ENCODE results near the gene XPO5. TPM values are rescaled to one million over a fixed set of nuclear protein-coding genes. Genes with fewer than 3 reads are reported as not detected.

Gene XPO5
- total and polyA plus RNA-seq, 2 experiments from 2014 or later: 18.8 to 27.6 TPM

GRCh38 chr6:43494766-43495165 is 81.1 kb downstream of the XPO5 start:
- H2AFZ ChIP-seq: no peak overlapping the region
- H3K27ac ChIP-seq: no peak overlapping the region
- no peak for DNase-seq
- H3K4me1 ChIP-seq (ENCODE audit: insufficient read depth): peaks cover 59% of the 10 kb centered on the region
- no peak overlapping the region for H3K9ac ChIP-seq
- H3K36me3 ChIP-seq (ENCODE audit: low read depth): peaks cover 12% of the 10 kb centered on the region
- peaks cover 19% of the 10 kb centered on the region for H3F3A ChIP-seq (ENCODE audit: insufficient read depth)
- no peaks in the 10 kb centered on the region for H3K9me2 ChIP-seq (ENCODE audit: insufficient read depth)
- peaks cover 38% of the 10 kb centered on the region for H3K79me2 ChIP-seq (ENCODE audit: insufficient read depth)
- WGBS, 2 experiments (ENCODE audit: low coverage in 1 of 2, low lambda C conversion rate in 2 of 2, missing lambda C conversion rate in 2 of 2): 69 to 71% methylated on average over 4 of the region's 4 CpGs
- H4K20me1 ChIP-seq (ENCODE audit: insufficient read depth): no peaks in the 10 kb centered on the region
- TF ChIP-seq EZH2phosphoT487 (IDR thresholded peaks at IDR 0.05; ENCODE audit: insufficient read depth, low read depth): no peak
- no peak for TF ChIP-seq EZH2 (IDR thresholded peaks at IDR 0.05; ENCODE audit: insufficient read depth, poor library complexity, severe bottlenecking)
- H3K27me3 ChIP-seq (replicated peaks; ENCODE audit: insufficient read depth): no peaks in the 10 kb centered on the region
- no peak overlapping the region for H3K4me2 ChIP-seq (ENCODE audit: unreplicated experiment)
- no peaks in the 10 kb centered on the region for H3K9me3 ChIP-seq (ENCODE audit: low read depth)
- H3K4me3 ChIP-seq: no peak overlapping the region
- in situ Hi-C loops (cut with MboI): no loop called here

DNA sequence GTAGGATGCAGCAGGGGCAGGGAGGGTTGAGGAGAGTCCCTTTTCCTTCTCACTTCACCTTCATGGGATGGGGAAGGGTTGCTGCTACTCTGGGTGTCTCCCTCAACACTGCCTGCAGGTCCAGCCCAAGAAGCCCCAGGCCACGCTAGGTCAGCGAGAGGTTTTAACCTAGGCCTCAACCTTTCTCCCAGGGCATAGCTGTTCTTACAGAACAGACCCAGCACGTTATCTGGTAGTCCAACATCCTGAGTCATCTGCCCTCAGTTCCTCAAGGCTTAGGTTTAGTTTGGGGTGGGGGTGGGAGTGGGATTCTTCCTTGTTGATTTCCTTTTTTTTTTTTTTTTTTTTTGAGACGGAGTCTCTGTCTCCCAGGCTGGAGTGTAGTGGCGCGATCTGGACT is 81.5 kb downstream of the XPO5 start:
- Histone ChIP-seq H3K4me2 (ENCODE audit: unreplicated experiment) (no peak overlapping the region), H3K27me3 (replicated peaks; ENCODE audit: insufficient read depth) (no peaks in the 10 kb centered on the region), H3K79me2 (ENCODE audit: insufficient read depth) (peaks cover 38% of the 10 kb centered on the region), H3F3A (ENCODE audit: insufficient read depth) (peaks cover 19% of the 10 kb centered on the region), H3K9me3 (ENCODE audit: low read depth) (no peaks in the 10 kb centered on the region), H3K9ac (no peak overlapping the region), H3K4me1 (ENCODE audit: insufficient read depth) (peaks cover 61% of the 10 kb centered on the region), H3K27ac (no peak overlapping the region), H2AFZ (no peak overlapping the region), H3K4me3 (no peak overlapping the region), H3K9me2 (ENCODE audit: insufficient read depth) (no peaks in the 10 kb centered on the region), H4K20me1 (ENCODE audit: insufficient read depth) (no peaks in the 10 kb centered on the region), H3K36me3 (ENCODE audit: low read depth) (peaks cover 8% of the 10 kb centered on the region; the same call in 1 of the 2 replicates)
- no peak for DNase-seq
- WGBS, 2 experiments (ENCODE audit: low coverage in 1 of 2, low lambda C conversion rate in 2 of 2, missing lambda C conversion rate in 2 of 2): 94 to 98% methylated on average over 5 to 6 of the region's 6 CpGs
- TF ChIP-seq EZH2 (IDR thresholded peaks at IDR 0.05; ENCODE audit: insufficient read depth, poor library complexity, severe bottlenecking) (no peak), EZH2phosphoT487 (IDR thresholded peaks at IDR 0.05; ENCODE audit: insufficient read depth, low read depth) (no peak)
- in situ Hi-C loops (cut with MboI): no loop called here

DNA sequence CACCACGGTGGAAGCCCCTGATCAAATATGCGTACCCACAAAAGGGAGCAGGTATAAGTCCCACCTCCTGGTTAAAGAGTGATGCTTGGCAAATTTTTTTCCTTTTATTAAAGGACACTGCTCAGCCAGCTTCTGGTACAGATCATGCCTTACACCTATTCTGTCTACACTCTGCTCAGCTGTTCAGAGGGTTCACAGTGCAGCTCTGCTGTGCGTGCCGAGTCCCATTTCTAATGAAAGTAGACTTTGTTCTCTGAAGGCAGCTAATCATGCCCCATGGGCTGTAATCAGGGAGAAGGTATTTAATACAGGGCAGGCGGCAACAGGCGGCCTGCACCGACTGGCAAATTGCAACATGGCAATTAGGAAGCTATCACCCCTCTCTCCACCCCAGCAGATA is 82.0 kb downstream of the XPO5 start:
- TF ChIP-seq EZH2 (IDR thresholded peaks at IDR 0.05; ENCODE audit: insufficient read depth, poor library complexity, severe bottlenecking): no peak
- TF ChIP-seq EZH2phosphoT487 (IDR thresholded peaks at IDR 0.05; ENCODE audit: insufficient read depth, low read depth): no peak
- no peak overlapping the region for H2AFZ ChIP-seq
- H3K27ac ChIP-seq: no peak overlapping the region
- H3K9me2 ChIP-seq (ENCODE audit: insufficient read depth): no peaks in the 10 kb centered on the region
- H3K36me3 ChIP-seq (ENCODE audit: low read depth): peaks cover 8% of the 10 kb centered on the region; the same call in 1 of the 2 replicates
- no peak for DNase-seq
- H3K9me3 ChIP-seq (ENCODE audit: low read depth): no peaks in the 10 kb centered on the region
- H3K4me1 ChIP-seq (ENCODE audit: insufficient read depth): peaks cover 66% of the 10 kb centered on the region
- in situ Hi-C loops (cut with MboI): no loop called here
- WGBS, 2 experiments (ENCODE audit: low coverage in 1 of 2, low lambda C conversion rate in 2 of 2, missing lambda C conversion rate in 2 of 2): 98 to 100% methylated on average over 7 of the region's 7 CpGs
- no peak overlapping the region for H3K4me3 ChIP-seq
- peaks cover 38% of the 10 kb centered on the region for H3K79me2 ChIP-seq (ENCODE audit: insufficient read depth)
- no peak overlapping the region for H3K9ac ChIP-seq
- H3K27me3 ChIP-seq (replicated peaks; ENCODE audit: insufficient read depth): no peaks in the 10 kb centered on the region
- H3F3A ChIP-seq (ENCODE audit: insufficient read depth): peaks cover 19% of the 10 kb centered on the region
- no peaks in the 10 kb centered on the region for H4K20me1 ChIP-seq (ENCODE audit: insufficient read depth)
- no peak overlapping the region for H3K4me2 ChIP-seq (ENCODE audit: unreplicated experiment)

GRCh38 chr6:43493230-43493629 is 82.6 kb downstream of the XPO5 start:
- peaks cover 72% of the 10 kb centered on the region for H3K4me1 ChIP-seq (ENCODE audit: insufficient read depth)

More at GRCh38 chr6:43493230-43493629, 82.6 kb downstream of the XPO5 start:
- no peak for DNase-seq
- peaks cover 2% of the 10 kb centered on the region; the same call in 1 of the 2 replicates for H3K36me3 ChIP-seq (ENCODE audit: low read depth)
- no peaks in the 10 kb centered on the region for H3K9me3 ChIP-seq (ENCODE audit: low read depth)
- peaks cover 19% of the 10 kb centered on the region for H3F3A ChIP-seq (ENCODE audit: insufficient read depth)
- H4K20me1 ChIP-seq (ENCODE audit: insufficient read depth): no peaks in the 10 kb centered on the region
- H3K79me2 ChIP-seq (ENCODE audit: insufficient read depth): peaks cover 37% of the 10 kb centered on the region
- TF ChIP-seq EZH2 (IDR thresholded peaks at IDR 0.05; ENCODE audit: insufficient read depth, poor library complexity, severe bottlenecking) (no peak), EZH2phosphoT487 (IDR thresholded peaks at IDR 0.05; ENCODE audit: insufficient read depth, low read depth) (no peak)
- no peak overlapping the region for H2AFZ ChIP-seq
- whole genome bisulfite sequencing, 2 experiments (ENCODE audit: low coverage in 1 of 2, low lambda C conversion rate in 2 of 2, missing lambda C conversion rate in 2 of 2): 59 to 80% methylated on average over 2 of the region's 2 CpGs
- H3K9ac ChIP-seq: peak overlapping the region; percentile 33
- peak overlapping the region; percentile 55 for H3K27ac ChIP-seq
- H3K9me2 ChIP-seq (ENCODE audit: insufficient read depth): no peaks in the 10 kb centered on the region
- H3K27me3 ChIP-seq (replicated peaks; ENCODE audit: insufficient read depth): no peaks in the 10 kb centered on the region
- in situ Hi-C loops (cut with MboI): no loop called here
- peak overlapping the region; percentile 74 for H3K4me2 ChIP-seq (ENCODE audit: unreplicated experiment)
- H3K4me3 ChIP-seq: peak overlapping the region; percentile 51

Measured in GM23248 (cell line).